HepG2 (cell line): Measurements from ENCODE around the gene WWTR1. TPM values are rescaled to one million over a fixed set of nuclear protein-coding genes. Genes with fewer than 3 reads are reported as not detected.

ENCODE experiments used
- ATF7-NPFF ChIP-seq: sonication (generic); formaldehyde crosslinking; IDR thresholded peaks from 2 replicates; pipeline ENCODE4 v1.8.1; 2023; ENCODE audit warnings: mild to moderate bottlenecking, low read depth, missing genetic modification reagents, moderate library complexity
- CREM ChIP-seq, 2 experiments: sonication (generic) in 1 of 2; formaldehyde crosslinking in 1 of 2; IDR thresholded peaks; 2 replicates each; pipeline versions ENCODE4 v1.4.0 to v1.6.1; 2016 to 2020; ENCODE audit warnings: antibody characterized with exemption in 1 of 2, mild to moderate bottlenecking in 1 of 2, missing genetic modification reagents in 1 of 2
- GPN1 ChIP-seq: sonication (generic); formaldehyde crosslinking; IDR thresholded peaks from 2 replicates; pipeline ENCODE4 v1.5.1; 2020; ENCODE audit warnings: missing genetic modification reagents, borderline replicate concordance
- HDAC2 ChIP-seq: sonication (generic); formaldehyde crosslinking; IDR thresholded peaks from 2 replicates; pipeline ENCODE4 v1.4.0; 2020; ENCODE audit warnings: missing genetic modification reagents
- KAT8 ChIP-seq: IDR thresholded peaks from 2 replicates; pipeline ENCODE4 v1.6.1; 2016; ENCODE audit warnings: missing genetic modification reagents, missing compliant biosample characterization
- NCOA1 ChIP-seq: sonication (generic); formaldehyde crosslinking; IDR thresholded peaks from 2 replicates; pipeline ENCODE4 v1.9.0; 2021; ENCODE audit warnings: missing genetic modification reagents
- NFE2L1 ChIP-seq: sonication (generic); formaldehyde crosslinking; IDR thresholded peaks from 2 replicates; pipeline ENCODE4 v1.4.0; 2020; ENCODE audit warnings: missing genetic modification reagents, mild to moderate bottlenecking, borderline replicate concordance
- PLRG1 ChIP-seq: fragments of 450-650 bp; conservative IDR thresholded peaks from 2 replicates; pipeline ENCODE4 v1.6.1; 2016
- RAD21 ChIP-seq: fragments of 450-650 bp; formaldehyde crosslinking; IDR thresholded peaks from 2 replicates; pipeline ENCODE4 v1.5.0; 2020; ENCODE audit warnings: mild to moderate bottlenecking
- SMARCC2 ChIP-seq: fragments of 450-650 bp; IDR thresholded peaks from 2 replicates; pipeline ENCODE4 v1.6.1; 2017; ENCODE audit warnings: antibody characterized with exemption, mild to moderate bottlenecking
- THYN1 ChIP-seq: sonication (generic); formaldehyde crosslinking; IDR thresholded peaks from 2 replicates; pipeline ENCODE4 v1.8.1; 2023; ENCODE audit warnings: low read depth, mild to moderate bottlenecking, moderate library complexity, missing genetic modification reagents, borderline replicate concordance
- ZBTB37 ChIP-seq: sonication (generic); formaldehyde crosslinking; IDR thresholded peaks from 2 replicates; pipeline ENCODE4 v1.4.0; 2020; ENCODE audit warnings: mild to moderate bottlenecking, missing genetic modification reagents
- ZNF557 ChIP-seq: sonication (generic); formaldehyde crosslinking; IDR thresholded peaks from 2 replicates; pipeline ENCODE4 v1.4.0; 2020; ENCODE audit warnings: missing genetic modification reagents
- ZNF607 ChIP-seq: sonication (generic); formaldehyde crosslinking; IDR thresholded peaks from 2 replicates; pipeline ENCODE4 v1.5.1; 2020; ENCODE audit warnings: missing genetic modification reagents, mild to moderate bottlenecking, borderline replicate concordance
- ZNF891 ChIP-seq: sonication (generic); formaldehyde crosslinking; IDR thresholded peaks from 2 replicates; pipeline ENCODE4 v1.5.0; 2020; ENCODE audit warnings: mild to moderate bottlenecking, missing genetic modification reagents
- ZSCAN31 ChIP-seq: sonication (generic); formaldehyde crosslinking; IDR thresholded peaks from 2 replicates; pipeline ENCODE4 v1.5.0; 2020; ENCODE audit warnings: low read depth, mild to moderate bottlenecking, missing genetic modification reagents
- polyA plus RNA-seq, 8 experiments: library from polyadenylated mRNA; depleted of rRNA in 3 of 8; stranded (reverse) in 7 of 8; unstranded in 1 of 8; fragments of >200 nt; fragmentation: Illumina TruSeq in 4 of 8; extraction: Trizol in 4 of 8; gene quantifications; 2 replicates each; pipeline versions ENCODE4 v1.2.1 to v1.2.3, GENCODE V29; 2011 to 2016; ENCODE audit warnings: low read depth in 4 of 8, missing spikeins in 1 of 8, mixed read lengths in 1 of 8; ENCODE audit not compliant: insufficient read depth in 1 of 8
- total RNA-seq, 5 experiments: library from RNA; depleted of rRNA; stranded (reverse); fragments of >200 nt; fragmentation: Illumina TruSeq; extraction: Trizol; gene quantifications; 2 replicates each; pipeline ENCODE4 v1.2.3, GENCODE V29; 2016; ENCODE audit warnings: low read depth in 1 of 5
- TF ChIP-seq, protein P1 (sequence below): sonication (generic); formaldehyde crosslinking; IDR thresholded peaks from 2 replicates; pipeline ENCODE4 v1.5.0; 2020; ENCODE audit warnings: mild to moderate bottlenecking, missing genetic modification reagents
- TF ChIP-seq, protein P2 (sequence below): sonication (generic); formaldehyde crosslinking; IDR thresholded peaks from 2 replicates; pipeline ENCODE4 v1.4.0; 2020; ENCODE audit warnings: mild to moderate bottlenecking, missing genetic modification reagents
- TF ChIP-seq, protein P3 (sequence below): sonication (generic); formaldehyde crosslinking; IDR thresholded peaks from 2 replicates; pipeline ENCODE4 v1.5.1; 2020; ENCODE audit warnings: mild to moderate bottlenecking, missing genetic modification reagents, moderate library complexity

The WWTR1 gene
- total and polyA plus RNA-seq, 2 of the 13 experiments (the other 11 are each of a cell fraction or from before 2014, with no cell fraction given), result 19.7 to 139 TPM

GRCh38 chr3:149493315-149494021 is 164.4 kb downstream of the WWTR1 start (continued):
- TF ChIP-seq, protein P1, sequence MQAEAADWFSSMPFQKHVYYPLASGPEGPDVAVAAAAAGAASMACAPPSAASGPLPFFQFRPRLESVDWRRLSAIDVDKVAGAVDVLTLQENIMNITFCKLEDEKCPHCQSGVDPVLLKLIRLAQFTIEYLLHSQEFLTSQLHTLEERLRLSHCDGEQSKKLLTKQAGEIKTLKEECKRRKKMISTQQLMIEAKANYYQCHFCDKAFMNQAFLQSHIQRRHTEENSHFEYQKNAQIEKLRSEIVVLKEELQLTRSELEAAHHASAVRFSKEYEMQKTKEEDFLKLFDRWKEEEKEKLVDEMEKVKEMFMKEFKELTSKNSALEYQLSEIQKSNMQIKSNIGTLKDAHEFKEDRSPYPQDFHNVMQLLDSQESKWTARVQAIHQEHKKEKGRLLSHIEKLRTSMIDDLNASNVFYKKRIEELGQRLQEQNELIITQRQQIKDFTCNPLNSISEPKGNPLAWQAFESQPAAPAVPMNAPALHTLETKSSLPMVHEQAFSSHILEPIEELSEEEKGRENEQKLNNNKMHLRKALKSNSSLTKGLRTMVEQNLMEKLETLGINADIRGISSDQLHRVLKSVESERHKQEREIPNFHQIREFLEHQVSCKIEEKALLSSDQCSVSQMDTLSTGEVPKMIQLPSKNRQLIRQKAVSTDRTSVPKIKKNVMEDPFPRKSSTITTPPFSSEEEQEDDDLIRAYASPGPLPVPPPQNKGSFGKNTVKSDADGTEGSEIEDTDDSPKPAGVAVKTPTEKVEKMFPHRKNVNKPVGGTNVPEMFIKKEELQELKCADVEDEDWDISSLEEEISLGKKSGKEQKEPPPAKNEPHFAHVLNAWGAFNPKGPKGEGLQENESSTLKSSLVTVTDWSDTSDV (CRISPR knock-in tag), result no peak
- no peak for TF ChIP-seq RAD21
- TF ChIP-seq HDAC2 (CRISPR knock-in tag), result peak; percentile 95
- TF ChIP-seq ZNF607, result peak; percentile 38; the same call in 1 of the 2 replicates
- no peak for TF ChIP-seq NFE2L1
- no peak for TF ChIP-seq GPN1 (CRISPR knock-in tag)
- no peak for TF ChIP-seq ATF7-NPFF (CRISPR knock-in tag)
- TF ChIP-seq ZBTB37 (CRISPR knock-in tag), result 0 out of 2 replicates have a peak, but pooled peaks have one; percentile 41
- TF ChIP-seq, protein P2, sequence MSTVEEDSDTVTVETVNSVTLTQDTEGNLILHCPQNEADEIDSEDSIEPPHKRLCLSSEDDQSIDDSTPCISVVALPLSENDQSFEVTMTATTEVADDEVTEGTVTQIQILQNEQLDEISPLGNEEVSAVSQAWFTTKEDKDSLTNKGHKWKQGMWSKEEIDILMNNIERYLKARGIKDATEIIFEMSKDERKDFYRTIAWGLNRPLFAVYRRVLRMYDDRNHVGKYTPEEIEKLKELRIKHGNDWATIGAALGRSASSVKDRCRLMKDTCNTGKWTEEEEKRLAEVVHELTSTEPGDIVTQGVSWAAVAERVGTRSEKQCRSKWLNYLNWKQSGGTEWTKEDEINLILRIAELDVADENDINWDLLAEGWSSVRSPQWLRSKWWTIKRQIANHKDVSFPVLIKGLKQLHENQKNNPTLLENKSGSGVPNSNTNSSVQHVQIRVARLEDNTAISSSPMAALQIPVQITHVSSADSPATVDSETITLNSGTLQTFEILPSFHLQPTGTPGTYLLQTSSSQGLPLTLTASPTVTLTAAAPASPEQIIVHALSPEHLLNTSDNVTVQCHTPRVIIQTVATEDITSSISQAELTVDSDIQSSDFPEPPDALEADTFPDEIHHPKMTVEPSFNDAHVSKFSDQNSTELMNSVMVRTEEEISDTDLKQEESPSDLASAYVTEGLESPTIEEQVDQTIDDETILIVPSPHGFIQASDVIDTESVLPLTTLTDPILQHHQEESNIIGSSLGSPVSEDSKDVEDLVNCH, result no peak
- TF ChIP-seq ZNF557, result 0 out of 2 replicates have a peak, but pooled peaks have one; percentile 25
- TF ChIP-seq KAT8, result 0 out of 2 replicates have a peak, but pooled peaks have one; percentile 52
- TF ChIP-seq NCOA1 (CRISPR knock-in tag), result 0 out of 2 replicates have a peak, but pooled peaks have one; percentile 51
- TF ChIP-seq ZSCAN31, result 0 out of 2 replicates have a peak, but pooled peaks have one; percentile 64
- no peak for TF ChIP-seq CREM (IDR thresholded peaks at IDR 0.05)
- TF ChIP-seq CREM (CRISPR knock-in tag; IDR thresholded peaks at IDR 0.05), result no peak
- no peak for TF ChIP-seq PLRG1
- TF ChIP-seq, protein P3, sequence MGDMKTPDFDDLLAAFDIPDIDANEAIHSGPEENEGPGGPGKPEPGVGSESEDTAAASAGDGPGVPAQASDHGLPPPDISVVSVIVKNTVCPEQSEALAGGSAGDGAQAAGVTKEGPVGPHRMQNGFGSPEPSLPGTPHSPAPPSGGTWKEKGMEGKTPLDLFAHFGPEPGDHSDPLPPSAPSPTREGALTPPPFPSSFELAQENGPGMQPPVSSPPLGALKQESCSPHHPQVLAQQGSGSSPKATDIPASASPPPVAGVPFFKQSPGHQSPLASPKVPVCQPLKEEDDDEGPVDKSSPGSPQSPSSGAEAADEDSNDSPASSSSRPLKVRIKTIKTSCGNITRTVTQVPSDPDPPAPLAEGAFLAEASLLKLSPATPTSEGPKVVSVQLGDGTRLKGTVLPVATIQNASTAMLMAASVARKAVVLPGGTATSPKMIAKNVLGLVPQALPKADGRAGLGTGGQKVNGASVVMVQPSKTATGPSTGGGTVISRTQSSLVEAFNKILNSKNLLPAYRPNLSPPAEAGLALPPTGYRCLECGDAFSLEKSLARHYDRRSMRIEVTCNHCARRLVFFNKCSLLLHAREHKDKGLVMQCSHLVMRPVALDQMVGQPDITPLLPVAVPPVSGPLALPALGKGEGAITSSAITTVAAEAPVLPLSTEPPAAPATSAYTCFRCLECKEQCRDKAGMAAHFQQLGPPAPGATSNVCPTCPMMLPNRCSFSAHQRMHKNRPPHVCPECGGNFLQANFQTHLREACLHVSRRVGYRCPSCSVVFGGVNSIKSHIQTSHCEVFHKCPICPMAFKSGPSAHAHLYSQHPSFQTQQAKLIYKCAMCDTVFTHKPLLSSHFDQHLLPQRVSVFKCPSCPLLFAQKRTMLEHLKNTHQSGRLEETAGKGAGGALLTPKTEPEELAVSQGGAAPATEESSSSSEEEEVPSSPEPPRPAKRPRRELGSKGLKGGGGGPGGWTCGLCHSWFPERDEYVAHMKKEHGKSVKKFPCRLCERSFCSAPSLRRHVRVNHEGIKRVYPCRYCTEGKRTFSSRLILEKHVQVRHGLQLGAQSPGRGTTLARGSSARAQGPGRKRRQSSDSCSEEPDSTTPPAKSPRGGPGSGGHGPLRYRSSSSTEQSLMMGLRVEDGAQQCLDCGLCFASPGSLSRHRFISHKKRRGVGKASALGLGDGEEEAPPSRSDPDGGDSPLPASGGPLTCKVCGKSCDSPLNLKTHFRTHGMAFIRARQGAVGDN (CRISPR knock-in tag), result peak; percentile 83
- TF ChIP-seq ZNF891, result 0 out of 2 replicates have a peak, but pooled peaks have one; percentile 60
- TF ChIP-seq SMARCC2, result no peak
- TF ChIP-seq THYN1 (CRISPR knock-in tag), result no peak
